GM12878 (cell line): ENCODE data around the gene UBE2J2. TPM values are rescaled to one million over a fixed set of nuclear protein-coding genes. Genes with fewer than 3 reads are reported as not detected.

Experiments
- ATAC-seq: fragments of 200-7000 bp; cut with Tn5 transposase; 3 replicates; pipeline ENCODE4 v1.9.1; 2020; ENCODE audit warnings: mild to moderate bottlenecking, moderate library complexity
- BruUV-seq: library from RNA; stranded (reverse); fragments of 400-500 nt; replicated peaks from 2 replicates; lab custom pipeline; 2021; lab: Mats Ljungman, UMichigan
- CTCF ChIA-PET: fragments of 300-600 bp; sonication (Branson Sonifier 250); formaldehyde crosslinking; extraction: SDS; loops from one replicate; lab custom pipeline; 2021; ENCODE audit warnings: inconsistent platforms; lab: Yijun Ruan, JAX
- POLR2A ChIA-PET: fragments of 350-600 bp; formaldehyde crosslinking; extraction: SDS; loops from one replicate; lab custom pipeline; 2021; ENCODE audit warnings: inconsistent platforms; lab: Charles Lee
- RAD21 ChIA-PET: fragments of 300-600 bp; sonication (Branson Sonifier 250); formaldehyde crosslinking; loops from one replicate; lab custom pipeline; 2023; ENCODE audit warnings: antibody characterized with exemption; ENCODE audit not compliant: unreplicated experiment; lab: Charles Lee
- SMC1A ChIA-PET: fragments of 300-600 bp; sonication (Branson Sonifier 250); formaldehyde crosslinking; loops from one replicate; lab custom pipeline; 2023; ENCODE audit not compliant: unreplicated experiment, uncharacterized antibody; lab: Charles Lee
- DNase-seq: peaks from one replicate; pipeline ENCODE4 v3.0.0-alpha.2; 2011; ENCODE audit warnings: low read depth, low spot score
- FAIRE-seq: peaks from 3 replicates; lab custom pipeline; 2011; peaks lifted over from hg19 to GRCh38; lab: Jason Lieb, UNC
- H2AFZ ChIP-seq: 2 replicates; pipeline ENCODE4 v1.6.0; 2011; ENCODE audit warnings: low read depth, low read length, control low read depth; ENCODE audit not compliant: control insufficient read depth
- H3K27ac ChIP-seq: 2 replicates; pipeline ENCODE4 v1.5.1; 2011; ENCODE audit warnings: control low read depth; ENCODE audit not compliant: control insufficient read depth, insufficient read depth
- H3K27me3 ChIP-seq, 2 experiments: replicated peaks in 1 of 2; 2 replicates each; pipeline versions ENCODE4 v1.6.0 to v1.6.1; 2011; ENCODE audit warnings: low read length in 1 of 2; ENCODE audit not compliant: control insufficient read depth in 2 of 2, insufficient read depth in 2 of 2
- H3K36me3 ChIP-seq, 2 experiments: 2 replicates each; pipeline ENCODE4 v1.5.1; 2011; ENCODE audit warnings: low read length in 1 of 2; ENCODE audit not compliant: control insufficient read depth in 2 of 2, insufficient read depth in 2 of 2
- H3K4me1 ChIP-seq: 2 replicates; pipeline ENCODE4 v1.6.1; 2011; ENCODE audit warnings: mild to moderate bottlenecking, low read length, moderate library complexity, mixed read lengths; ENCODE audit not compliant: control insufficient read depth, insufficient read depth
- H3K4me2 ChIP-seq: 2 replicates; pipeline ENCODE4 v1.6.0; 2011; ENCODE audit warnings: control low read depth; ENCODE audit not compliant: control insufficient read depth, insufficient read depth
- H3K4me3 ChIP-seq: fragments of 200-600 bp; sonication (generic); 2 replicates; pipeline ENCODE4 v1.5.1; 2016
- H3K79me2 ChIP-seq: 2 replicates; pipeline ENCODE4 v1.6.0; 2011; ENCODE audit warnings: low read length; ENCODE audit not compliant: control insufficient read depth, insufficient read depth
- H3K9ac ChIP-seq: 2 replicates; pipeline ENCODE4 v1.8.0; 2011; ENCODE audit warnings: low read length, control low read depth, mixed read lengths; ENCODE audit not compliant: control insufficient read depth, insufficient read depth
- H3K9me3 ChIP-seq: replicated peaks from 3 replicates; pipeline ENCODE4 v1.5.1; 2011; ENCODE audit warnings: mild to moderate bottlenecking, low read length; ENCODE audit not compliant: control insufficient read depth, insufficient read depth
- H4K20me1 ChIP-seq: 2 replicates; pipeline ENCODE4 v1.6.0; 2011; ENCODE audit not compliant: control insufficient read depth, insufficient read depth
- BCL11A ChIP-seq: IDR thresholded peaks from 2 replicates; pipeline ENCODE4 v1.6.1; 2011; ENCODE audit warnings: low read depth, low read length
- CEBPZ ChIP-seq: fragments of 150-350 bp; IDR thresholded peaks from 2 replicates; pipeline ENCODE4 v1.6.1; 2016; ENCODE audit warnings: low read depth, low read length
- CUX1 ChIP-seq: IDR thresholded peaks from 2 replicates; pipeline ENCODE4 v1.6.1; 2012; ENCODE audit warnings: improper control_type of control experiment, low read depth, low read length; ENCODE audit not compliant: insufficient replicate concordance
- FOXK2 ChIP-seq: fragments of 450-650 bp; IDR thresholded peaks from 2 replicates; pipeline ENCODE4 v1.6.1; 2017; ENCODE audit warnings: mild to moderate bottlenecking, moderate library complexity
- FOXM1 ChIP-seq: IDR thresholded peaks from 2 replicates; pipeline ENCODE4 v1.6.1; 2012; ENCODE audit warnings: low read depth, mild to moderate bottlenecking, inconsistent platforms, low read length, moderate library complexity
- HCFC1 ChIP-seq: fragments of 150-350 bp; IDR thresholded peaks from 2 replicates; pipeline ENCODE4 v1.6.1; 2014; ENCODE audit warnings: low read length
- IKZF1 ChIP-seq: fragments of 450-650 bp; conservative IDR thresholded peaks from 2 replicates; pipeline ENCODE4 v1.6.1; 2017; ENCODE audit warnings: antibody characterized with exemption, mild to moderate bottlenecking
- IKZF2 ChIP-seq, 2 experiments: fragments of 450-650 bp; IDR thresholded peaks; 2 replicates each; pipeline ENCODE4 v1.6.1; 2017; ENCODE audit warnings: mild to moderate bottlenecking in 2 of 2, moderate library complexity in 2 of 2
- MTA2 ChIP-seq: fragments of 450-650 bp; IDR thresholded peaks from 2 replicates; pipeline ENCODE4 v1.6.1; 2016; ENCODE audit warnings: low read depth, mild to moderate bottlenecking, moderate library complexity
- MYB ChIP-seq: fragments of 150-350 bp; IDR thresholded peaks from 2 replicates; pipeline ENCODE4 v1.6.1; 2014; ENCODE audit warnings: mild to moderate bottlenecking, low read depth, low read length, borderline replicate concordance
- NBN ChIP-seq: fragments of 450-650 bp; IDR thresholded peaks from 2 replicates; pipeline ENCODE4 v1.6.1; 2016
- SKIL ChIP-seq: fragments of 450-650 bp; IDR thresholded peaks from 2 replicates; pipeline ENCODE4 v1.6.1; 2017; ENCODE audit warnings: mild to moderate bottlenecking, low read depth, inconsistent platforms; ENCODE audit not compliant: poor library complexity, severe bottlenecking
- STAT3 ChIP-seq: IDR thresholded peaks from 2 replicates; pipeline ENCODE4 v1.6.1; 2011; ENCODE audit warnings: low read depth, low read length, improper control_type of control experiment
- ZBED1 ChIP-seq: IDR thresholded peaks from 2 replicates; pipeline ENCODE4 v1.6.1; 2016; ENCODE audit warnings: borderline replicate concordance
- WGBS: methylation state at CpG from one replicate; pipeline ENCODE4 v1.1.6; 2016; ENCODE audit warnings: low lambda C conversion rate; ENCODE audit not compliant: insufficient replicate concordance, insufficient coverage; ENCODE audit errors: missing lambda C conversion rate; 5-methylcytosine and 5-hydroxymethylcytosine counted together
- in situ Hi-C: fragments of 300-500 bp; cut with MboI; formaldehyde crosslinking; loops from 9 replicates; pipeline ENCODE4 v1.14.3; 2018; ENCODE audit warnings: mixed read lengths
- intact Hi-C: fragments of 100-400 bp; cut with micrococcal nuclease; formaldehyde crosslinking; loops from one replicate; pipeline ENCODE4 v1.14.2; 2022; ENCODE audit not compliant: unreplicated experiment
- polyA plus RNA-seq, 11 experiments: library from polyadenylated mRNA; depleted of rRNA in 4 of 11; unstranded in 6 of 11; stranded (reverse) in 5 of 11; fragments of >200 nt; fragmentation: Nextera tagmentation in 4 of 11; fragmentation: Illumina TruSeq in 1 of 11; extraction: Ambion mirVana in 4 of 11; extraction: Trizol in 1 of 11; gene quantifications; 1 replicate in 1 of 11; 2 replicates in 10 of 11; pipeline versions ENCODE4 v1.2.1 to v1.2.3, GENCODE V29; 2011 to 2016; ENCODE audit warnings: inconsistent platforms in 2 of 11, missing spikeins in 2 of 11, low read depth in 1 of 11
- total RNA-seq, 4 experiments: library from RNA; depleted of rRNA in 3 of 4; stranded (reverse); fragments of >200 nt in 3 of 4; fragmentation: Illumina TruSeq in 1 of 4; extraction: Trizol in 1 of 4; gene quantifications; 2 replicates each; pipeline versions ENCODE4 v1.2.1 to v1.2.3, GENCODE V29; 2013 to 2021

Gene UBE2J2
- total and polyA plus RNA-seq, 10 of the 15 experiments (the other 5 are each of a cell fraction or from before 2014, with no cell fraction given): 0.72 to 70.5 (median 49.2) TPM

- H2AFZ ChIP-seq: no peak overlapping the region
- H3K4me2 ChIP-seq: no peak overlapping the region
- no peaks in the 10 kb centered on the region for H3K4me1 ChIP-seq
- ChIA-PET RAD21 (no interaction called here), CTCF (no interaction called here), SMC1A (no interaction called here), POLR2A (interaction anchor here (0.5 to 0.6 kb wide), 2 partner anchors 40 to 173 kb away, joined by 4 to 9 read pairs; no protein-coding TSS in a partner anchor)
- no peaks in the 10 kb centered on the region for H4K20me1 ChIP-seq
- no peak overlapping the region for H3K4me3 ChIP-seq
- ATAC-seq (no peak), DNase-seq (no peak), FAIRE-seq (no peak)
- no peak overlapping the region for H3K9ac ChIP-seq
- intact Hi-C loops (no loop called here), in situ Hi-C loops (no loop called here)
- H3K36me3 ChIP-seq: peaks cover 6 to 49% of the 10 kb centered on the region in 2 experiments; a peak in 3 of 4 replicates
- no peaks in the 10 kb centered on the region; the same call in 2 of the 3 replicates for H3K9me3 ChIP-seq
- no peak overlapping the region for H3K27ac ChIP-seq
- no TSS peak for BruUV-seq
- WGBS: 93% methylated on average over 19 of the region's 30 CpGs
- H3K27me3 ChIP-seq: no peaks in the 10 kb centered on the region
- H3K79me2 ChIP-seq: no peaks in the 10 kb centered on the region; the same call in none of the 2 replicates
- no peak for TF ChIP-seq IKZF1
- no peak for TF ChIP-seq IKZF2 (IDR thresholded peaks at IDR 0.05)
- TF ChIP-seq FOXM1: no peak
- TF ChIP-seq MYB: no peak
- TF ChIP-seq ZBED1: no peak
- TF ChIP-seq STAT3: no peak
- no peak for TF ChIP-seq FOXK2
- no peak for TF ChIP-seq CUX1
- no peak for TF ChIP-seq HCFC1
- TF ChIP-seq NBN: no peak
- TF ChIP-seq CEBPZ: no peak
- no peak for TF ChIP-seq BCL11A
- no peak for TF ChIP-seq SKIL
- TF ChIP-seq MTA2: no peak
Observed at GRCh38 chr1:1221887-1222574, 51.6 kb downstream of the UBE2J2 start.
